Vagina (tissue), 2 donors: ENCODE results near the gene RAB13. TPM values are rescaled to one million over a fixed set of nuclear protein-coding genes. Genes with fewer than 3 reads are reported as not detected.

Experiments used
- DNase-seq, 2 donors: peaks; one replicate each; pipeline ENCODE4 v3.0.0-alpha.2; 2017; ENCODE audit errors: extremely low spot score in 2 of 2
- H3K27ac ChIP-seq: fragments of 200-600 bp; sonication (generic); one replicate; pipeline ENCODE4 v1.5.1; 2019
- H3K27me3 ChIP-seq: fragments of 200-600 bp; sonication (generic); one replicate; pipeline ENCODE4 v1.5.1; 2019
- H3K36me3 ChIP-seq, 2 donors: fragments of 200-600 bp; sonication (generic); one replicate each; pipeline ENCODE4 v1.5.1; 2017 to 2019
- H3K4me1 ChIP-seq: fragments of 200-600 bp; sonication (generic); one replicate; pipeline ENCODE4 v1.5.1; 2019
- H3K4me3 ChIP-seq, 2 donors: fragments of 200-600 bp; sonication (generic); 1 replicate in 1 of 2; 2 replicates in 1 of 2; pipeline ENCODE4 v1.5.1; 2016 to 2019
- H3K9me3 ChIP-seq: fragments of 200-600 bp; sonication (generic); one replicate; pipeline ENCODE4 v1.5.1; 2019
- CTCF ChIP-seq, 3 experiments: fragments of 450-650 bp in 2 of 3; fragments of 200-600 bp in 1 of 3; sonication (generic) in 1 of 3; IDR thresholded peaks; one replicate each; pipeline ENCODE4 v1.5.1; 2017 to 2019; ENCODE audit warnings: antibody characterized with exemption in 3 of 3, mild to moderate bottlenecking in 2 of 3, moderate library complexity in 2 of 3
- POLR2A ChIP-seq, 2 donors: fragments of 450-650 bp; IDR thresholded peaks; one replicate each; pipeline ENCODE4 v1.6.1; 2017; ENCODE audit warnings: antibody characterized with exemption in 2 of 2, mild to moderate bottlenecking in 2 of 2, moderate library complexity in 2 of 2
- POLR2AphosphoS5 ChIP-seq, 2 donors: sonication (generic); formaldehyde crosslinking; IDR thresholded peaks; one replicate each; pipeline ENCODE4 v1.9.0; 2017; ENCODE audit warnings: antibody characterized with exemption in 2 of 2, mild to moderate bottlenecking in 2 of 2, low read depth in 1 of 2; ENCODE audit not compliant: insufficient read depth in 1 of 2
- intact Hi-C: fragments of 100-400 bp; cut with DNase I; formaldehyde crosslinking; loops from one replicate; pipeline ENCODE4 v1.15.1; 2023
- total RNA-seq: library from RNA; depleted of rRNA; stranded (reverse); fragments of >200 nt; gene quantifications from one replicate; pipeline ENCODE4 v1.2.3, GENCODE V29; 2016

The RAB13 gene
- total RNA-seq, 1 donor from 2014 or later: 49.8 TPM

- no peak for DNase-seq
- H3K27me3 ChIP-seq: no peaks in the 10 kb centered on the region
- no peaks in the 10 kb centered on the region for H3K9me3 ChIP-seq
- H3K4me3 ChIP-seq: peak overlapping the region; percentile 89 to 97
- TF ChIP-seq POLR2AphosphoS5 (IDR thresholded peaks at IDR 0.05; ENCODE audit: insufficient read depth in 1 of 2, low read depth in 1 of 2): no peak
- no peak for TF ChIP-seq POLR2A (IDR thresholded peaks at IDR 0.05)
- TF ChIP-seq CTCF (IDR thresholded peaks at IDR 0.05): no peak
- H3K36me3 ChIP-seq: peaks cover 0 to 27% of the 10 kb centered on the region in 2 donors
- H3K27ac ChIP-seq: peak overlapping the region; percentile 90
- intact Hi-C loops: loop anchor here (10.0 kb wide), 1 partner anchor 282 kb away; the partner anchor contains the start of genes ILF2 and NPR1
- peaks cover 54% of the 10 kb centered on the region for H3K4me1 ChIP-seq
These were observed 29.0 kb downstream of the RAB13 start for GRCh38 chr1:153956997-153957715.

- TF ChIP-seq CTCF (IDR thresholded peaks at IDR 0.05): no peak
- no peak for TF ChIP-seq POLR2AphosphoS5 (IDR thresholded peaks at IDR 0.05; ENCODE audit: insufficient read depth in 1 of 2, low read depth in 1 of 2)
- TF ChIP-seq POLR2A (IDR thresholded peaks at IDR 0.05): no peak
- no peak overlapping the region for H3K27ac ChIP-seq
These were observed 31.3 kb downstream of the RAB13 start for GRCh38 chr1:153954826-153955225.

GRCh38 chr1:153953859-153954365 lies 32.2 kb downstream of the RAB13 start:
- H3K4me1 ChIP-seq: peaks cover 39% of the 10 kb centered on the region
- TF ChIP-seq POLR2AphosphoS5 (IDR thresholded peaks at IDR 0.05; ENCODE audit: insufficient read depth in 1 of 2, low read depth in 1 of 2) (no peak), CTCF (IDR thresholded peaks at IDR 0.05) (no peak), POLR2A (IDR thresholded peaks at IDR 0.05) (no peak)
- H3K9me3 ChIP-seq: no peaks in the 10 kb centered on the region
- H3K27me3 ChIP-seq: no peaks in the 10 kb centered on the region
- no peak overlapping the region for H3K4me3 ChIP-seq
- no peak for DNase-seq
- H3K36me3 ChIP-seq: peaks cover 0 to 48% of the 10 kb centered on the region in 2 donors
- intact Hi-C loops: loop anchor here (10.0 kb wide), 1 partner anchor 279 kb away; the partner anchor contains the start of genes ILF2 and NPR1
- H3K27ac ChIP-seq: no peak overlapping the region

More at GRCh38 chr1:153954826-153955225, 31.3 kb downstream of the RAB13 start:
- Histone ChIP-seq H3K9me3 (no peaks in the 10 kb centered on the region), H3K36me3 (peaks cover 0 to 41% of the 10 kb centered on the region in 2 donors), H3K4me3 (no peak overlapping the region), H3K27me3 (no peaks in the 10 kb centered on the region), H3K4me1 (peaks cover 45% of the 10 kb centered on the region)
- intact Hi-C loops: loop anchor here (10.0 kb wide), 1 partner anchor 280 kb away; the partner anchor contains the start of genes ILF2 and NPR1
- no peak for DNase-seq

GRCh38 chr1:153951801-153952200 lies 34.3 kb downstream of the RAB13 start:
- DNase-seq: no peak
- H3K9me3 ChIP-seq: no peaks in the 10 kb centered on the region
- no peak overlapping the region for H3K4me3 ChIP-seq
- no peak overlapping the region for H3K27ac ChIP-seq
- H3K27me3 ChIP-seq: no peaks in the 10 kb centered on the region
- intact Hi-C loops: loop anchor here (10.0 kb wide), 1 partner anchor 277 kb away; the partner anchor contains the start of genes ILF2 and NPR1
- TF ChIP-seq POLR2A (IDR thresholded peaks at IDR 0.05) (no peak), CTCF (IDR thresholded peaks at IDR 0.05) (no peak), POLR2AphosphoS5 (IDR thresholded peaks at IDR 0.05; ENCODE audit: insufficient read depth in 1 of 2, low read depth in 1 of 2) (no peak)
- peaks cover 30% of the 10 kb centered on the region for H3K4me1 ChIP-seq
- H3K36me3 ChIP-seq: peaks cover 0 to 62% of the 10 kb centered on the region in 2 donors
